Loucy (cell line): ENCODE measurements around the gene CHST9.

Experiments
- CTCF ChIP-seq: fragments of 200-600 bp; sonication (generic); conservative IDR thresholded peaks from 2 replicates; pipeline ENCODE4 v1.5.1; 2014; ENCODE audit warnings: mild to moderate bottlenecking, antibody characterized with exemption, low read length
- EZH2phosphoT487 ChIP-seq: fragments of 200-600 bp; IDR thresholded peaks from 2 replicates; pipeline ENCODE4 v1.6.1; 2018; ENCODE audit warnings: antibody characterized with exemption, mild to moderate bottlenecking, moderate library complexity, borderline replicate concordance

GRCh38 chr18:27124196-27124595 is 60.9 kb downstream of the CHST9 start:
- TF ChIP-seq CTCF (no peak), EZH2phosphoT487 (no peak)
